GDM1 (cell line): ENCODE results near the gene CPT1C.

Experiments used
- DNase-seq: peaks from one replicate; lab custom pipeline; 2025; lab: John Stamatoyannopoulos, UW

CPT1C gene

GRCh38 chr19:49681830-49682229, 9.1 kb upstream of the CPT1C start:
- no peak for DNase-seq

GRCh38 chr19:49682274-49682673, 8.6 kb upstream of the CPT1C start:
- DNase-seq: no peak

- no peak for DNase-seq
Observed at GRCh38 chr19:49683814-49684250, 7.1 kb upstream of the CPT1C start.

GRCh38 chr19:49684251-49684982, 6.5 kb upstream of the CPT1C start:
- no peak for DNase-seq

- DNase-seq: no peak
Observed at GRCh38 chr19:49684983-49685553, 5.8 kb upstream of the CPT1C start.

- no peak for DNase-seq
Observed at GRCh38 chr19:49685845-49686332, 5.0 kb upstream of the CPT1C start.

GRCh38 chr19:49686503-49687088, 4.3 kb upstream of the CPT1C start:
- no peak for DNase-seq

GRCh38 chr19:49687150-49687549, 3.8 kb upstream of the CPT1C start:
- no peak for DNase-seq

GRCh38 chr19:49687566-49688316, 3.2 kb upstream of the CPT1C start:
- DNase-seq: no peak

- no peak for DNase-seq
Observed at GRCh38 chr19:49688531-49689132, 2.3 kb upstream of the CPT1C start.

- no peak for DNase-seq
Observed at GRCh38 chr19:49689133-49690078, 1.5 kb upstream of the CPT1C start, which contains the start of gene ADM5. ADM5 (plus strand) TSS chr19:49689594; CDS start chr19:49689838, 244 bp downstream.

- no peak for DNase-seq
Observed at GRCh38 chr19:49690079-49690655, 749 bp upstream of the CPT1C start.

GRCh38 chr19:49691243-49692146, 579 bp downstream of the CPT1C start:
- no peak for DNase-seq

- DNase-seq: no peak
Observed at GRCh38 chr19:49692147-49692506, 1.2 kb downstream of the CPT1C start.

GRCh38 chr19:49696115-49696514, 5.2 kb downstream of the CPT1C start:
- no peak for DNase-seq

- DNase-seq: no peak
Observed at GRCh38 chr19:49696865-49697264, 5.9 kb downstream of the CPT1C start.

- no peak for DNase-seq
Observed at GRCh38 chr19:49699364-49699763, 8.4 kb downstream of the CPT1C start.

GRCh38 chr19:49700563-49700962, 9.6 kb downstream of the CPT1C start:
- DNase-seq: no peak

- DNase-seq: no peak
Observed at GRCh38 chr19:49701271-49701786, 10.4 kb downstream of the CPT1C start.
